Activated CD4-positive, alpha-beta memory T cell treated with anti-CD3 and anti-CD28 coated beads, Interleukin-2, amount 10 ng/mL, durations not matched to agents 7 days and 5 days (primary cell): ENCODE data around the gene CNIH3. TPM values are rescaled to one million over a fixed set of nuclear protein-coding genes. Genes with fewer than 3 reads are reported as not detected.
"Not testable (repeated sequence)": the region's sequence is repeated elsewhere in the genome, so short reads cannot be mapped to it uniquely, and the experiment has no call there.

Experiments
- CTCF ChIA-PET: fragments of 350-600 bp; sonication (Branson Sonifier 250); formaldehyde crosslinking; loops from one replicate; lab custom pipeline; 2021; ENCODE audit warnings: antibody characterized with exemption, inconsistent platforms; lab: Charles Lee
- POLR2A ChIA-PET: fragments of 350-600 bp; sonication (Branson Sonifier 250); formaldehyde crosslinking; loops from one replicate; lab custom pipeline; 2021; ENCODE audit warnings: antibody characterized with exemption; lab: Charles Lee
- DNase-seq: peaks from one replicate; pipeline ENCODE4 v3.0.0-alpha.2; 2020
- H3K27ac Mint-ChIP-seq: one replicate; pipeline ENCODE4 v1.8.0; 2021; ENCODE audit warnings: mild to moderate bottlenecking, mixed read lengths
- H3K27me3 Mint-ChIP-seq: one replicate; pipeline ENCODE4 v1.8.0; 2021; ENCODE audit warnings: mixed read lengths
- H3K36me3 Mint-ChIP-seq: one replicate; pipeline ENCODE4 v1.8.0; 2021; ENCODE audit warnings: low read depth, mixed read lengths
- H3K4me1 Mint-ChIP-seq: one replicate; pipeline ENCODE4 v1.8.0; 2021; ENCODE audit warnings: mixed read lengths
- H3K4me3 Mint-ChIP-seq: one replicate; pipeline ENCODE4 v1.8.0; 2021; ENCODE audit warnings: mild to moderate bottlenecking, mixed read lengths
- H3K9me3 Mint-ChIP-seq: one replicate; pipeline ENCODE4 v1.8.0; 2021; ENCODE audit warnings: mixed read lengths
- total RNA-seq, 2 experiments: library from RNA; stranded (reverse); gene quantifications; one replicate each; pipeline ENCODE4 v1.2.3, GENCODE V29; 2021

The CNIH3 gene
- total RNA-seq, 2 experiments from 2014 or later, result 1.4 to 1.9 TPM

DNA sequence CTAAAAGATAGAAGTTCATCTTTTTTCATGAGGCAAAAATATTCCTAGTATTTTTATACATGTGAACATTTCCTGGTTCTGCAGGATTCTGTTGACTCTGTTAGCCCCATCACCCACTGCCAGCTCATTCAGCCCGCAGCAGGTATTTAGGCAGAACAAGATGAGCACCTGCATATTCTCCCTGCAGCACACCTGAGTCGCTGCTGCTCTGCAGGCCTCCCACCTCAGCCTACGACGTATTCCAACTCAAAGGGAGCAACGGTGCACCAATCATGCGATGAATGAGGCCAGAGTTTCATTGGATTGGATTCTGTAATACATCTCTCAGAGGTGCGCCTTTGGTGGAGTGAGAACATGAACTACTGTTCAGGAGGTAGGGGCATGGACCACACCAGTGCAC is 87.6 kb downstream of the CNIH3 start:
- H3K4me3 Mint-ChIP-seq, result no peak overlapping the region
- CTCF ChIA-PET, result no interaction called here
- DNase-seq, result no peak
- H3K27me3 Mint-ChIP-seq, result peaks cover 6% of the 10 kb centered on the region
- H3K4me1 Mint-ChIP-seq, result peaks cover 8% of the 10 kb centered on the region
- H3K9me3 Mint-ChIP-seq, result no peaks in the 10 kb centered on the region
- POLR2A ChIA-PET, result no interaction called here
- no peaks in the 10 kb centered on the region for H3K36me3 Mint-ChIP-seq
- H3K27ac Mint-ChIP-seq, result no peak overlapping the region

DNA sequence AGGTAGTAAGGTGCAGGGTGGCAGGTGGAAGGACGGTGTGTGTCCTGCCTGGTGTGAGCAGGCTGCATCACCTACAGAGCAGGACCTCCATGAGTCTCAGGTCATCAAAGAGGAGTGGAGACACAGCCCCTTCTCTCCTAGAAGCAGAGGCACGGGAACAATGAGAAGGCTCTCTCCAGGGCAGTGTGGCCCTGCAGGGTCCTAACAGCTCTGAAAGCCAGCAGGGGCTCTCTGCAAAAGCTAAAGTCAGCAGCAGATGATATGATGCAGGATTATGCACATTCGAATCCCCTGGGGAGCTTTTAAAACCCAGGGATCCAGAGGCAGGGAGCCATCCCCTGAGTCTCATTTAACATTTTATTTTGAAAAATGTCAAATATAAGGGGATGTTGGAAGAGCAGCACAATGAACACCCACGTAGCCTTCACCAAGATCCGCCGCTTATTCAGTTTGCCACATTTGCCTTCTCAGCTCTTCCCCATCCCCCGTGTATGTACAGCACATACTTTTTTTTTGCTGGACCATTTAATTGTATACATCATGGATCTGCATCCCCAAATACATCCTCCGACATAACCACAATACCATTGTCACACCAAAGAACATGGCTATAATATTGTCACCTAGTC is 88.1 kb downstream of the CNIH3 start:
- no peak overlapping the region for H3K27ac Mint-ChIP-seq
- no peaks in the 10 kb centered on the region for H3K9me3 Mint-ChIP-seq
- no peak overlapping the region for H3K4me3 Mint-ChIP-seq
- peaks cover 6% of the 10 kb centered on the region for H3K27me3 Mint-ChIP-seq
- DNase-seq, result no peak
- H3K36me3 Mint-ChIP-seq, result no peaks in the 10 kb centered on the region
- CTCF ChIA-PET, result no interaction called here
- peaks cover 8% of the 10 kb centered on the region for H3K4me1 Mint-ChIP-seq
- POLR2A ChIA-PET, result no interaction called here

DNA sequence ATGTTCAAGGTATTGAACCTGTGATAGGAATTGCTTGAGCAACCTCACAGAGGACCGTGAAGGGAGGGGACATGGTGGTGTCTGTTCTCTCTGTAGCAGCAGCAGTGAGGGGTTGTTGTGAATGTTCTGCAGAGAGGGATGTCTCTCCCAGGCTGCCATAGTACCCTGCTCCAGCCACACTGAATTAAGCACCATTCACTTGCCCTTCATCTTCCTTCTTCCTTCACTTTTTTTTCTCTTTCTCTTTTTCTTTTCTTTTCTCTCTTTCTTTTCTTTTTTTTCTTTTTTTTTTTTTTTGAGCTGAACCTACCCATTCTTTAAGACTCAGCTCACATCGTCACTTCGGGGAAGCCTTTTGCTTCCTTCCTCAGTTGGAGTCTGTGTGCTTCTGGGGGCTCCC is 89.5 kb downstream of the CNIH3 start:
- no peak overlapping the region for H3K4me3 Mint-ChIP-seq

DNA sequence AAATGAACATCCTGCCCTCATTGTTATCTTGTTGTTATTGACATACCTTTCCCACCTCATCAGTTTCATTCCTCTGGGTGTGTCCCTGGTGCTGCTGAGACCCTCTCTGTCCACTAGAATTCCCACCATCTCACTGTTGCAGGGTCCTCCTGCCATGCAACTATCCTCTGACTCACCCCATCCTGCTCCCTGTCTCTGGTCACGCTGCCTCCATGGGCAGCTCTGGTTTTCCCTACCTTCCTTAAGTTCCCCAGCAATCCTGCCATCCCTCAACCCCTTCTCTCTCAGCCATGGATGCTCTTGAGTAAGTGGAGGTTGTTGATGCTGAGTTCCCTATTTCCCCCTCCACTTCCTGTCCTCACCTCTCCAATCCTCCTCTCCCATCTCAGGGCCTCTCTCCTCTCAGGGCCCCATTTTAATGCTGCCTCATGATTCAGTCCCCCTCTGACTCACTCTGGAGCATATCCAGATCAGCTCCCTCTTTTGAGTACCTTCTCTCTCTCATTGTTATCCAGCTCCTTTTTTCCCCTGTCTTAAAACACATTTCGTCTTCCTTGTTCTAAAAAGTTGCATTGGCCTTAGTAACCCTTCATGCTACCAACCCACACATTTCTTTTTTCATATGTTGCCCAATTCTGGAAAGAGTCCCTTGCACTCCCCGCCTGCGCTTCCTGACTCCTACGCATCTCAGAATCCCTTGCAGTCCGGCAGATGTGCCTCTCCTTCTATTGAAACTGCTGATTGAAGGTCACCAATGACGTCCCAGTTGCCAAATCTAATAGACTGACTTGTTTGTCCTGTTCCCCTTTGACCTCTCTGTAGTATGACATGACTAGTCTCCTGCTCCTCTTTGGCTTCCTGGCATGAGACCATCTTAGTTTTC is 92.0 kb downstream of the CNIH3 start:
- Mint-ChIP-seq H3K27ac (no peak overlapping the region), H3K27me3 (peaks cover 8% of the 10 kb centered on the region), H3K9me3 (no peaks in the 10 kb centered on the region), H3K4me1 (peaks cover 8% of the 10 kb centered on the region), H3K36me3 (no peaks in the 10 kb centered on the region), H3K4me3 (no peak overlapping the region)
- no peak for DNase-seq
- ChIA-PET CTCF (interaction anchor here (0.6 kb wide), 1 partner anchor 27 kb away, joined by 3 read pairs; no protein-coding TSS in a partner anchor), POLR2A (no interaction called here)

More for the DNA sequence above, 89.5 kb downstream of the CNIH3 start:
- DNase-seq, result no peak
- ChIA-PET POLR2A (no interaction called here), CTCF (no interaction called here)
- Mint-ChIP-seq H3K9me3 (no peaks in the 10 kb centered on the region), H3K4me1 (peaks cover 8% of the 10 kb centered on the region), H3K36me3 (no peaks in the 10 kb centered on the region), H3K27me3 (peaks cover 6% of the 10 kb centered on the region), H3K27ac (no peak overlapping the region)

DNA sequence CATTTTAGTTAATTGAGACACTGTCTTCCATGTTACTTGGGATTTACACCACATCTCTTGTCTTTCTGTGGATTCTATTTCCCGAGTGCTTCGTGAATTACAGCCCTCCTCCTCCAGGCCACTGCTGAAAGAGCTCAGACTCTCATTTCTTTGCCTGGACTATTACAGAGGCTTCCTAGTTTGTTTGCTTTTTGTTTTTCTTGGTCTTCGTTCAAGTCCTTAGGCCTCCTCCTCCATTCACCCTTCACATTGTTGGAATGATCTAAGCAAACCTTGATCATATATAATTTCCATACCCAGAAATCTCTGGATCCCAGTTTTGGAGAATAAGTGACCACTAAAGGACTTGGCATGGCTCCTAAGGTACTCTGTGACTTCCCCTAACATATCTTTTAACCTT is 94.1 kb downstream of the CNIH3 start:
- peaks cover 8% of the 10 kb centered on the region for H3K4me1 Mint-ChIP-seq
- no peak for DNase-seq
- no peaks in the 10 kb centered on the region for H3K9me3 Mint-ChIP-seq
- H3K27me3 Mint-ChIP-seq, result peaks cover 4% of the 10 kb centered on the region
- H3K27ac Mint-ChIP-seq, result no peak overlapping the region
- H3K4me3 Mint-ChIP-seq, result no peak overlapping the region
- CTCF ChIA-PET, result no interaction called here
- no peaks in the 10 kb centered on the region for H3K36me3 Mint-ChIP-seq
- POLR2A ChIA-PET, result no interaction called here

DNA sequence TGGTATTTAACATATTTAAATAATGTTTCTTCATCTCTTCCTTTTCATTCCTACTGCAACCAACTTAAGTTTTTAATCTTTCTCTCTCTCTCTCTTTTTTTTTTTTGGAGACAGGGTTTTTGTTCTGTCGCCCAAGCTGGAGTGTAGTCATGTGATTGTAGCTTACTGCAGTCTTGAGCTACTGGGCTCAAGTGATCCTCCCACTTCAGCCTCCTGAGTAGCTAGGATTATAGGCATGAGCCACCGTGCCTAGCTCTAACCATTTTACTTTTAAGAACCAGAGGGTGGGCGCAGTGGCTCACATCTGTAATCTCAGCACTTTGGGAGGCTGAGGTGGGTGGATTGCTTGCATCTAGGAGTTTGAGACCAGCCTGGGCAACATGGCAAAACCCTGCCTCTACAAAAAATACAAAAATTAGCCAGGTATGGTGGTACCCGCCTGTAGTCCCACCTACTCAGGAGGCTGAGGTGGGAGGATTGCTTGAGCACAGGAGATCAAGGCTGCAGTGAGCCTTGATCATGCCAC is 95.2 kb downstream of the CNIH3 start:
- H3K36me3 Mint-ChIP-seq, DNase-seq, H3K4me1 Mint-ChIP-seq, H3K4me3 Mint-ChIP-seq, H3K27me3 Mint-ChIP-seq, H3K9me3 Mint-ChIP-seq, H3K27ac Mint-ChIP-seq, CTCF ChIA-PET: not testable (repeated sequence)
- POLR2A ChIA-PET, result interaction anchor here (0.6 kb wide), 1 partner anchor 15 kb away, joined by 3 read pairs; no protein-coding TSS in a partner anchor

DNA sequence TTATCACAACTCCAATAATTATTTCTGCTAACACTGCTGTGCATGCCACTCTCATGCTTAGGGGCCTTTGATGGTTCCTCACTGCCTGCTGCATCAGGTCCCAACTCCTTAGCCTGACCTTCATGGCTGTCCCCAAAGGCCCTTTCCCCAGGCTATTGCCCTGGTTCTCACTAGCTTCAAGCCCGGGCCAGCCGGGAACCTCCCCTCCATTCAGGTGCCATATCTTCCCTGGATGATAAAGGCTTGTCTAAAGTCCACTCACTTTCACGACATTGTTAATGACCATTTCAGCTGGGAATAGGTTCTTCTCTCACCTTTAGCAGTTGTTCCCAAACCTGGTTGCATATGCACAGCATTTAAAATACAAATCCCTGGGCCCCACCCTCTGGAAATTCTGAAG is 95.8 kb downstream of the CNIH3 start:
- CTCF ChIA-PET, result no interaction called here
- POLR2A ChIA-PET, result interaction anchor here (0.6 kb wide), 1 partner anchor 14 kb away, joined by 3 read pairs; no protein-coding TSS in a partner anchor
- Mint-ChIP-seq H3K9me3 (no peaks in the 10 kb centered on the region), H3K27ac (no peak overlapping the region), H3K4me1 (peaks cover 8% of the 10 kb centered on the region), H3K27me3 (peaks cover 9% of the 10 kb centered on the region), H3K36me3 (no peaks in the 10 kb centered on the region), H3K4me3 (no peak overlapping the region)
- DNase-seq, result no peak

DNA sequence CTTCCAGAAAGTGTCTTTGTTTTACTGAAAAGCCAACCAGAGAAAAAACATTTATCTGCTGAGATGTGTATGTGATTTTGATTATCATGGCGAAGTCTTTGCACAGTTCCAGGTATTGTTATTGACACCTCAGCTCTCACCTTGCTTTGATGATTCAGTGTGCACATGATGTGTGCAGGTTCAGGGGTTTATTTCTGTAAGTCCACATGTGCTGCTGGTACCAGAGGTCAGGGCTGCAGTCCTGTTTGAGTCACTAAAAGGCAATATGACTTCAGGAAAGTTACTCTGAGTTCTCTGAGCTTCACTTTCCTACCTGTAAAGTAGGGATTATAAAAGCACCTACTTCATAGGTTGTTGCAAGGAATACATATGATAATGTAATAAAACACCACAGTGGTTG is 97.1 kb downstream of the CNIH3 start:
- Mint-ChIP-seq H3K36me3 (no peaks in the 10 kb centered on the region), H3K27ac (no peak overlapping the region), H3K9me3 (no peaks in the 10 kb centered on the region), H3K27me3 (peaks cover 11% of the 10 kb centered on the region), H3K4me3 (no peak overlapping the region), H3K4me1 (peaks cover 7% of the 10 kb centered on the region)
- ChIA-PET CTCF (interaction anchor here (1.2 to 1.5 kb wide), 2 partner anchors 11 to 138 kb away, joined by 4 read pairs; no protein-coding TSS in a partner anchor), POLR2A (no interaction called here)
- no peak for DNase-seq

DNA sequence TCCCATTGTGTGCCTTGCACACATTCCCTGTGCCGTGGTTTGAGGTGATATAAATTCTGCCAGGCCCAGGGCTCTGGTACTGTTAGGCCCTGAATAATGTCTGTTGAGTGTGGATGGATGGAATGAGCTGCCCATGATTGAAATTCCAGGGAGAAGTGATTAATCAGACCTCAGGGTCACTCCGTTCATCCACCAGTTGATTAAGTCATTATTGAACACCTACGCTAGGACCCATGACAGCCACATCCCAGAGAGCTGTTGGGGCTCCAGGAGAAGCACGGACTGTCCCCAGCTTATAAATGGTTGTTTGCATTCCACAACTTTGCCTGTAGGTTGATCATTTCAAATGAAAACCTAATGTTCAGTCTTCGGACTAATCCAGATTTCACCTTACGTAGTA is 98.4 kb downstream of the CNIH3 start:
- Mint-ChIP-seq H3K27ac (no peak overlapping the region), H3K36me3 (no peaks in the 10 kb centered on the region), H3K9me3 (no peaks in the 10 kb centered on the region), H3K4me3 (no peak overlapping the region), H3K4me1 (peaks cover 8% of the 10 kb centered on the region), H3K27me3 (peaks cover 21% of the 10 kb centered on the region)
- ChIA-PET POLR2A (no interaction called here), CTCF (interaction anchor here (0.6 to 1.1 kb wide), 2 partner anchors 13 to 136 kb away, joined by 3 read pairs; no protein-coding TSS in a partner anchor)
- DNase-seq, result no peak

DNA sequence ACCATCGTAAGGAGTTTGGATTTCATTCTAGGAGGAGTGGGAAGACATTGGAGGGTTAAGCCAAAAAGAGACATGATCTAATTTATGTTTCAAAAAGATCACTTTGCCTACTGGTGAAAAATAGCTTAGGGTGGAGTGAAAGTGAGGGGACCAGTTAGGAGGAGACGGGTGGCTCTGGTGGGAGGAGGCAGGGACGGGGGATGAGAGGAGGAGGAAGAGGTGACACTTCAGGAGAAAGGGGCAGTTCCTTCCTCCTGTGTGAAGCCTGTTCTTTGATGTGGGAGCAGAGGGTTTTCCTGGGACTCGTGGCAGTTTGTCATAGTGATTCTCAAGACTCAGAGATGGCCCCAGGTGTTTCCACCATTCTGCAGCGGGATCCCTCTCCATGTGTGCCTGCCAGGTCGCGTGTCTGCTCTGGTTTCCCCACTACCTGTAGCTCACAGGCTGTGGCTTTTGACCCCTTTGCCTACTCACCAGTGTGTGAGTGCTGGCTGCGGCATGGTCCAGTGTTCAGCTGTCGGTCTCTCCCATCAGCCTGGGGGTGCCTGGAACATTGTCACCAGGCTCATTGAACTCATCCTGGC is 102.4 kb downstream of the CNIH3 start:
- Mint-ChIP-seq H3K4me3 (no peak overlapping the region), H3K4me1 (peaks cover 8% of the 10 kb centered on the region), H3K27me3 (peaks cover 28% of the 10 kb centered on the region), H3K9me3 (no peaks in the 10 kb centered on the region), H3K27ac (no peak overlapping the region), H3K36me3 (no peaks in the 10 kb centered on the region)
- POLR2A ChIA-PET, result no interaction called here
- no peak for DNase-seq
- CTCF ChIA-PET, result no interaction called here

DNA sequence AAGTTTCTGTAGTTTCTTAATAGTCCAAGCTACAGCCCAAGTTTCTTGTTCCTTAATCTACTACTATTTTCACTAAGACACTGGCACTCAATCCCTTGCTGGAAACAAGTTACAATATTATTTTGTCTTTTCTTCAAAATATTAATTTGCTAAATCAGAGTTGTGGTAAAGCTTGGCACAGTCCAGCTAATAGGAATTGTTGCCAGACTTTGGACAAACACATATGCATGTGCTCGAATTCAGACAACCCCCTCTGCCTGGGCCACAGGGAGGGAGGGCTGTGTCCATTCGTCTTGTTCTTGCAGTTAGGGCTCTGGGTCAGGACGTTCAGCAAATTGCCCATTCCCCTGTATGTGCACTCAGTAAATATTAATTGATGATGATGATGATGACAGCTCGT is 103.6 kb downstream of the CNIH3 start:
- ChIA-PET CTCF (no interaction called here), POLR2A (no interaction called here)
- Mint-ChIP-seq H3K27ac (no peak overlapping the region), H3K9me3 (no peaks in the 10 kb centered on the region), H3K36me3 (no peaks in the 10 kb centered on the region), H3K4me1 (peaks cover 8% of the 10 kb centered on the region), H3K4me3 (no peak overlapping the region), H3K27me3 (peaks cover 28% of the 10 kb centered on the region)
- no peak for DNase-seq

DNA sequence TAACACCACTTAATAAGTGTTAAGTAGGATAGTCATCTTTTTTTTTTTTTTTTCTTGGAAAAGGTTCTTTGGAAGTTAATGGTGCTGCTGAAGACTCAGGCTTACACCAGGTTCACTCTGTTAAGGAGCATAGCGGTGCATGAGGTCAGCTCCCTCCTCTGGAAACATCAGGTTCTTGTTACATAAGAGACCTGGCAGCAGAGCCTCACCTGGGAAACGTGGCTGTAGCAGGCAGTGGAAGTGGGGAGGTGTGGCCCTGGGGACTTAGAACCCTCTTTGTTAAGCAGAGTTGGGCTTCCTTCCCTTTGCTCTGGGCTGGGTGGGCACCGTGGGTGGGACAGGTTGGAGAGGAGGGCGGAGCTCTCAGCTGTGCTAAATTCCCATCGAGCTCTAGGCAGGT is 104.1 kb downstream of the CNIH3 start:
- ChIA-PET POLR2A (no interaction called here), CTCF (no interaction called here)
- peaks cover 8% of the 10 kb centered on the region for H3K4me1 Mint-ChIP-seq
- no peak overlapping the region for H3K27ac Mint-ChIP-seq
- no peaks in the 10 kb centered on the region for H3K36me3 Mint-ChIP-seq
- no peak for DNase-seq
- H3K9me3 Mint-ChIP-seq, result no peaks in the 10 kb centered on the region
- H3K4me3 Mint-ChIP-seq, result no peak overlapping the region
- H3K27me3 Mint-ChIP-seq, result peaks cover 28% of the 10 kb centered on the region

DNA sequence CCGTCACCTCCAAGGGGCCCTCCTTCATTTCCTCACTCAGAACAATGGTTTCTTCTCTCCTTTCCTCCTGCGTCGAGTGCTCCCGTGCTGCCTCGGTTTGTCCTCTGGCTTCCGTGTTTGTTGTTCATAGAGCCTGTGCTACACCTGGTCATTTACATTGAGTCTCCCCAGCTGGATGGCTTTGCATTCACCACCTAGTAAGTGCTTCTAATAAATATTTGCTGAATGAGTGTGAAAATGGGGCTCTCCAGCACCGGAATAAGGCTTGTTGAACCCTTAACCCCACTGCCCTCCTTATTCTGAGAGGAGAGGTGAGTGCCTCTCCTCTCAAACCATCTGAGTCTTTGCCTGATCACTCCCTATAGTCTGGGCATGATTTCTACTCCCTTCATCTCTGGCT is 104.9 kb downstream of the CNIH3 start:
- ChIA-PET CTCF (no interaction called here), POLR2A (no interaction called here)
- no peak overlapping the region for H3K27ac Mint-ChIP-seq

More for the DNA sequence above, 104.9 kb downstream of the CNIH3 start:
- Mint-ChIP-seq H3K9me3 (no peaks in the 10 kb centered on the region), H3K4me3 (no peak overlapping the region), H3K27me3 (peaks cover 28% of the 10 kb centered on the region), H3K36me3 (no peaks in the 10 kb centered on the region), H3K4me1 (peaks cover 8% of the 10 kb centered on the region)
- DNase-seq, result no peak
